Esophagus muscularis mucosa (tissue), 4 donors: ENCODE results near the gene PIK3CG. TPM values are rescaled to one million over a fixed set of nuclear protein-coding genes. Genes with fewer than 3 reads are reported as not detected.
"Not testable (repeated sequence)": the region's sequence is repeated elsewhere in the genome, so short reads cannot be mapped to it uniquely, and the experiment has no call there.

Experiments used
- DNase-seq: peaks from one replicate; pipeline ENCODE4 v3.0.0-alpha.2; 2017; ENCODE audit errors: extremely low spot score
- H3K27ac ChIP-seq, 4 donors: fragments of 200-600 bp; sonication (generic); replicated peaks in 1 of 4; 1 replicate in 3 of 4; 2 replicates in 1 of 4; pipeline ENCODE4 v1.5.1; 2016 to 2019; ENCODE audit warnings: mild to moderate bottlenecking in 1 of 4
- H3K27me3 ChIP-seq, 4 donors: fragments of 200-600 bp; sonication (generic); one replicate each; pipeline versions ENCODE4 v1.5.1 to v1.6.0; 2016 to 2019
- H3K36me3 ChIP-seq, 4 donors: fragments of 200-600 bp; sonication (generic); one replicate each; pipeline ENCODE4 v1.5.1; 2016 to 2019
- H3K4me1 ChIP-seq, 4 donors: fragments of 200-600 bp; sonication (generic); one replicate each; pipeline ENCODE4 v1.5.1; 2016 to 2019
- H3K4me3 ChIP-seq, 4 donors: fragments of 200-600 bp; sonication (generic); 1 replicate in 2 of 4; 2 replicates in 2 of 4; pipeline ENCODE4 v1.5.1; 2016 to 2019; ENCODE audit warnings: mild to moderate bottlenecking in 4 of 4, moderate library complexity in 1 of 4
- H3K9me3 ChIP-seq, 4 donors: fragments of 200-600 bp; sonication (generic); 1 replicate in 3 of 4; 2 replicates in 1 of 4; pipeline ENCODE4 v1.5.1; 2016 to 2019
- CTCF ChIP-seq, 3 experiments: fragments of 200-600 bp in 2 of 3; fragments of 450-650 bp in 1 of 3; sonication (generic) in 2 of 3; IDR thresholded peaks; one replicate each; pipeline ENCODE4 v1.5.1; 2017 to 2019; ENCODE audit warnings: antibody characterized with exemption in 3 of 3, mild to moderate bottlenecking in 2 of 3, moderate library complexity in 1 of 3
- EP300 ChIP-seq: sonication (generic); formaldehyde crosslinking; IDR thresholded peaks from one replicate; pipeline ENCODE4 v1.6.1; 2017; ENCODE audit warnings: antibody characterized with exemption
- POLR2A ChIP-seq: fragments of 450-650 bp; IDR thresholded peaks from one replicate; pipeline ENCODE4 v1.6.1; 2017; ENCODE audit warnings: antibody characterized with exemption, moderate library complexity, mild to moderate bottlenecking, low read depth
- POLR2AphosphoS5 ChIP-seq, 2 donors: sonication (generic); formaldehyde crosslinking; IDR thresholded peaks; one replicate each; pipeline ENCODE4 v1.6.1; 2017; ENCODE audit warnings: antibody characterized with exemption in 2 of 2
- WGBS: methylation state at CpG from one replicate; pipeline ENCODE4 v1.1.5; 2018; 5-methylcytosine and 5-hydroxymethylcytosine counted together
- intact Hi-C: fragments of 100-400 bp; cut with DNase I; formaldehyde crosslinking; loops from one replicate; pipeline ENCODE4 v1.15.1; 2023
- total RNA-seq, 4 donors: library from RNA; depleted of rRNA; stranded (reverse); fragments of >200 nt; gene quantifications; one replicate each; pipeline versions ENCODE4 v1.1.0 to v1.2.1, GENCODE V29; 2016

PIK3CG gene
- total RNA-seq, 4 donors from 2014 or later, result 1.8 to 3.8 (median 2.7) TPM

- intact Hi-C loops, result no loop called here
- no peak overlapping the region for H3K4me3 ChIP-seq
- no peak for TF ChIP-seq CTCF (IDR thresholded peaks at IDR 0.05)
- TF ChIP-seq POLR2A, result no peak
- TF ChIP-seq POLR2AphosphoS5 (IDR thresholded peaks at IDR 0.05), result no peak
- TF ChIP-seq EP300, result no peak
- H3K27me3 ChIP-seq, result no peaks in the 10 kb centered on the region
- no peaks in the 10 kb centered on the region for H3K4me1 ChIP-seq
- no peaks in the 10 kb centered on the region for H3K9me3 ChIP-seq
- DNase-seq, result no peak
- H3K27ac ChIP-seq, result no peak overlapping the region
- no peaks in the 10 kb centered on the region for H3K36me3 ChIP-seq
- WGBS, result 90% methylated on average over 3 of the region's 3 CpGs
Measured at GRCh38 chr7:106914018-106914607, 49.0 kb downstream of the PIK3CG start.

GRCh38 chr7:106915407-106915806, 50.3 kb downstream of the PIK3CG start:
- Histone ChIP-seq H3K27me3 (no peaks in the 10 kb centered on the region), H3K9me3 (no peaks in the 10 kb centered on the region), H3K4me3 (no peak overlapping the region), H3K36me3 (no peaks in the 10 kb centered on the region), H3K27ac (no peak overlapping the region), H3K4me1 (no peaks in the 10 kb centered on the region)
- 92% methylated on average over 2 of the region's 2 CpGs for WGBS
- TF ChIP-seq POLR2A, result no peak
- no peak for DNase-seq
- intact Hi-C loops, result no loop called here

- Histone ChIP-seq H3K36me3 (no peaks in the 10 kb centered on the region), H3K4me1 (no peaks in the 10 kb centered on the region), H3K27me3 (no peaks in the 10 kb centered on the region), H3K9me3 (no peaks in the 10 kb centered on the region), H3K27ac (no peak overlapping the region), H3K4me3 (no peak overlapping the region)
- WGBS, result 81% methylated on average over 4 of the region's 4 CpGs
- intact Hi-C loops, result no loop called here
- DNase-seq, result no peak
- TF ChIP-seq POLR2AphosphoS5 (IDR thresholded peaks at IDR 0.05), result no peak
- no peak for TF ChIP-seq EP300
- no peak for TF ChIP-seq CTCF (IDR thresholded peaks at IDR 0.05)
- TF ChIP-seq POLR2A, result no peak
Measured at GRCh38 chr7:106915873-106916272, 50.8 kb downstream of the PIK3CG start.

GRCh38 chr7:106916679-106917078, 51.6 kb downstream of the PIK3CG start:
- Histone ChIP-seq H3K9me3 (no peaks in the 10 kb centered on the region), H3K27me3 (no peaks in the 10 kb centered on the region), H3K4me3 (no peak overlapping the region), H3K27ac (no peak overlapping the region), H3K36me3 (no peaks in the 10 kb centered on the region), H3K4me1 (no peaks in the 10 kb centered on the region)
- 71% methylated on average over 1 of the region's 1 CpG for WGBS
- DNase-seq, result no peak
- TF ChIP-seq EP300, result no peak
- no peak for TF ChIP-seq POLR2AphosphoS5 (IDR thresholded peaks at IDR 0.05)
- TF ChIP-seq CTCF (IDR thresholded peaks at IDR 0.05), result no peak
- TF ChIP-seq POLR2A, result no peak
- intact Hi-C loops, result no loop called here

GRCh38 chr7:106918991-106919390, 53.9 kb downstream of the PIK3CG start:
- TF ChIP-seq POLR2AphosphoS5 (IDR thresholded peaks at IDR 0.05) (no peak), EP300 (no peak), CTCF (IDR thresholded peaks at IDR 0.05) (no peak), POLR2A (no peak)
- 80% methylated on average over 1 of the region's 3 CpGs for WGBS
- no peak overlapping the region for H3K27ac ChIP-seq
- H3K9me3 ChIP-seq, result no peaks in the 10 kb centered on the region
- H3K4me1 ChIP-seq, result no peaks in the 10 kb centered on the region
- intact Hi-C loops, result no loop called here
- H3K4me3 ChIP-seq, result no peak overlapping the region
- H3K36me3 ChIP-seq, result no peaks in the 10 kb centered on the region
- no peaks in the 10 kb centered on the region for H3K27me3 ChIP-seq
- DNase-seq, result no peak

- H3K4me1 ChIP-seq, H3K27ac ChIP-seq, H3K9me3 ChIP-seq, DNase-seq, H3K27me3 ChIP-seq, intact Hi-C loops, H3K36me3 ChIP-seq, H3K4me3 ChIP-seq: not testable (repeated sequence)
- WGBS, result 89% methylated on average over 2 of the region's 2 CpGs
Measured at GRCh38 chr7:106924468-106924867, 59.4 kb downstream of the PIK3CG start.
